Occipital lobe (tissue), 3 donors: Measurements from ENCODE around the gene PRSS48. TPM values are rescaled to one million over a fixed set of nuclear protein-coding genes. Genes with fewer than 3 reads are reported as not detected.
"Not testable (repeated sequence)": the region's sequence is repeated elsewhere in the genome, so short reads cannot be mapped to it uniquely, and the experiment has no call there.

Experiments used
- DNase-seq: peaks from one replicate; lab custom pipeline; 2025; lab: John Stamatoyannopoulos, UW
- small RNA-seq: library from RNA; depleted of rRNA; stranded (forward); fragments of <200 nt; gene quantifications from one replicate; pipeline ENCODE3, GENCODE V24; 2014
- total RNA-seq: library from RNA; depleted of rRNA; stranded (reverse); fragments of >200 nt; gene quantifications from one replicate; pipeline ENCODE4 v1.2.3, GENCODE V29; 2014

The PRSS48 gene
- total RNA-seq, 1 donor from 2014 or later = not detected

DNA sequence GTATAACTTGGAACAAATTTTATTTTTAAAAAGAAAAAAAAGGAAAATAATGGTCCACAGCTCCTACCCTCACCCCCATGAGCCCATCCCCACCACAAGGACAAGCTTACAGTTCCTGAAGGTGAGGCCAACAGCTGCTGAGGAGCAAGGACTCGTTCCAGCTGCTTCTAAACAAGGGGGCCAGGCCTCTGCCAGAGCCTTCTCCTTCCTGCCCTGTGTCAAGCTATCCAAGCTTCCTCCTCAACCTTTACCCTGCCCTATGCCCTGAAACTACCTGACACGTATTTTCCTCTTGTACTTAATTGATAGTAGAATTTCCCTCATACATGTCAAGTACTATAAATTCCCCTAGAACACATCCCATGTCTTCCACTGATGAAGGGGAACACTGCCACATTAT, 39.7 kb downstream of the PRSS48 start:
- no peak for DNase-seq

DNA sequence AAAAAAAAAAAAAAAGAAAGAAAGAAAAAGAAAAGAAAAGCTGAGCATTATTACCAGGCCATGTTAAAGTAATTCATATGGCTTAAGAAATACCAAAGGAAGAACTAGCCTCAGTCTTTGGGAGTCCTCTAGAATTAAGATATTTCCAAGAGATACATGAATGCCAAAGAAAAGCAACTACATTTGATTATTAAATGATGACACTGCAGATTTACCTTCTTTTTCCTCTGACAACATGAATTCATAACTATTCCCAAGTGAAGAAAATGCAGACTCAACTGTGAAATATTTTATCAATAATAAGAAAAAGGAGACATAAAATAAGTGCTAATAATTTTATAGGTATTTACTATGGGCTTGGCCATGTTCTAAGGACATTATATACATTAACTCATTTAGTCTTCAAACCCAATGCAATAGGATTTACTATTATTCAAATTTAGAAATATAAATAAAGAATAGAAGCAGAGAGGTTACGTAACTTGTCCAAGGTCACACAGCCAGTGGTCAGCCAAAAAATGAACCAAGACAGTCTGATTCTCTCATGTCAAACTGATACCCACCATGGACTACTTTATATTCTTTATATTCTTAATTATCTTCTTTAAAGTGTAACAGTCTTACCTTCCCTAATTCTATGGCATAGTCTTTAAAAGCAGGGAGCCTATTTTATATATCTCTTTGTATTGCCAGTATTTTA, 41.5 kb downstream of the PRSS48 start:
- DNase-seq = no peak

DNA sequence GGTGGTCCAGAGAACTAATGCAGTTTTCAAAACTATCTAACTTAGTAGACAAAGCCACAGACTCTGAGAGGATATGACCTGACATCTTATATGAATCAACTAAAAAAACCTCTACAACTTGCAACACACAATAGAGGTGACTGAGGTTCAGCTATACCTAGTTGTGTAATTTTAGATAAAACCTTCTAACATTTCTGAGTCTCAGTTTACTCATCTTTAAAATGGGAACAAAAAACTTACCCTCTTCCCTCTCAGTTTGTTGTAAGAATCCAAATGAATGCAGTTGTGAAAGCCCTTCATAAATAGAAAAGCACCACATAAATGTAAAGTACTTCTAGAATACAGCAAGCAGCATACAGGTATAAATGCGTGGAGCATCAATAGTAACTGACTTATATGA, 42.5 kb downstream of the PRSS48 start:
- DNase-seq = no peak

DNA sequence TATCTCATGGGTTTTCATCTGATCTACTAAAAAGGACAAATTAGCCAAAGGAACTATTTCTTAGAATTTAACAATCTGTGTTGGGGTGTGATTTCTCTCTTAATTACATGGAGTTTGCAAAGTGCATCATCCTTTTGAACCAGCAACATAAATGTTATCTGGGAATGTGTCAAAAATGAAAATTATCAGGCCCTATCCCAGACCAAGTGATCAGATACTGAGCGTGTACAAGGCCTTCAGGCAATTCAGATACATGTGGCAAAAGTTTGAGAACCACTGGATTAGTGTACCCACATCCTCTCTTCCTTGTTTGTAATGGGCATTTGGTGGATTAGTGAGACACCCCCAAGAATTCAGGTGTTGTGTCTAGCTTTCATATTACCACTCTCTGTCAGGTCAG, 44.6 kb downstream of the PRSS48 start:
- DNase-seq = no peak

DNA sequence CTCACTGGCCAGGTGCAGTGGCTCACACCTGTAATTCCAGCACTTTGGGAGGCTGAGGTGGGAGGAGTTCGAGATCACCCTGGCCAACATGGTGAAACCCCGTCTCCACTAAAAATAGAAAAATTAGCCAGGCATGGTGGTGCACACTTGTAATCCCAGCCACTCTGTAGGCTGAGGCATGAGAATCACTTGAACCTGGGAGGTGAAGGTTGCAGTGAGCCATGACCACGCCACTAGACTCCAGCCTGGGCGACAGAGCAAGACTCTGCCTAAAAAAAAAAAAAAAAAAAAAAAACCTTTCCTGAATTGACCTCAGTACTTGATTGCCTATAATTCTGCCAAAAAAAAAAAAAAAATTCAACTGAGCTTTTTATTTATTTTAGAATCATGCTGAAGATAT, 45.2 kb downstream of the PRSS48 start:
- not testable (repeated sequence) for DNase-seq

DNA sequence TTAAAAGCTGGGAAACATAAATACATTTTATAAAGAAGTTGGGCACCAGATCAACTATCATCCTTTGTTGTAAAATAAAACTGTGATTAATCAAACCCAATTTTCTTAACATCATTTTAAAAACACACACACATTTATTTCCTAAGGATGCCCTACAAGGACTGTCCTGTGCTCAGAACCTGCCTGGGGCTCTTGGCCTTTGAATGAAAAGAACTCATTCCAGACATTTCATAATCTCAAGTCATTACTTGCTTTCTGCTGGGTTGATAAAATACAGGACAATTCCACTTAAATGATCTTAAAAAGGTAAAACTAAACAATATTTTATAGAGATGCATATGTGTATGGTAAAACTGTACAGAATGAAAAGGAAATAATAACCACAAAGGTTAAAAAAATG, 45.6 kb downstream of the PRSS48 start:
- no peak for DNase-seq

DNA sequence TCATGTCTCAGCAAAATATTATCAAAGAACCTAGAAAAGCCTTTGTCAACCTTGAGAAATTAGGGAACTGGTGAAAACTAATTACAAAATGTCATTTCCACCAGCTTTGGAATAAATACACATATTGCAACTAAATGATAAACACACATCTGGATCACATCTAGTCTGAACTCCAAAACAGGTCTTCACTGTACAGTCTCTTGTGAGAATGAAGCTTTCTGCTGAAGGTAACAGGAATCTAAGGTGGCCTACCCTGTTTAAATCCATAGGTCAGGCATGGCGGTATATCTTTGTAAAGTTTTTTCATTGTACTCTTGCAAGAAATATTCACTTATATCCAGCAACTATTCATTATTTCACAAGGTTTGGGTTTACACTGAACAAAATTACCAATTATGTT, 46.7 kb downstream of the PRSS48 start:
- DNase-seq = no peak

DNA sequence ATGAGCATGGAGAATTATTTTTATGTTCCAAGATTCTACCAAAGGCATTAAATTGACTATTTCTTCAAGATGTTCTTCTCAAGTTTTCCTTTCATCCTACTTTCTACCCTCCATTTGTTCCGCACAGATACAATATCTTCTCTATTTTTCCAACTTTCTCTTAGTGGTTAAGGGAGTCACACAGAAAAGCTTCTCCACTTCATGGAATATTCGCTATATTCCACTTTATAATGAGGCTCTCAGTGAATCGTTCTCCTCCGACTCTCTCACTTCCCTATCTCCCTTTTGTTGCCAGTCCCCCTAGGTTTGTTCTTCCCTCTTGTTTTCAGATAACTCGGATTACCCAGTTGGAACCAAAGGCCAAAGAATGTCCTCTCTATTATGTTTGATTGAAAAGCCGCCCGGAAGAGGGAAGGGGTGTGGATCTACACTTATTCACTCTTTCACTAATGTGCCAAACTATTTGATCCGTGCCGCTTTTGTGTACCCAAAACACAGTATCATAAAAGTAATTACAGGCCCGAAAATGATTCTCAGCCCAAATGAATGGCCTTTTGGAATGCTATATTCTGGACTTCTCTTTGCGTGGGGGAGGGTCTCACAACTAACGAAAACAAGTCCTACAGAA, 47.3 kb downstream of the PRSS48 start:
- no peak for DNase-seq

DNA sequence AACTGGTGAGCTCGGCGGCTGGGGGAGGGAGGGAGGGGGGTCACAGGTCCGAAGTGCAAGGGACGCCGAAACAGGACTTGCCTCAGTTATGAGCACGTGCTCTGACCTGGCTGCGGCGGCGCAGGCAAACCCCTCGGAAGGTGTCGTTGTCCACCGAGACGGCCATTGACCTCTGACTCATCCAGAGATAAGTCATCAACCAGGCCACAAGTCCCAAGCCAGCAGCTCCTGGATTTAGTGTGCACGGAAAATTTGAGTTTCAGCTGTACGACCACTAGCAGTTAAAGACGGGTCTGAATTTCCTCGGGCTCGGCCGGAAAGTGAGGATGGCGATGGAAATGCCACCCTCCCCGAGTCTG, 47.8 kb downstream of the PRSS48 start:
- DNase-seq = peak; percentile 63

DNA sequence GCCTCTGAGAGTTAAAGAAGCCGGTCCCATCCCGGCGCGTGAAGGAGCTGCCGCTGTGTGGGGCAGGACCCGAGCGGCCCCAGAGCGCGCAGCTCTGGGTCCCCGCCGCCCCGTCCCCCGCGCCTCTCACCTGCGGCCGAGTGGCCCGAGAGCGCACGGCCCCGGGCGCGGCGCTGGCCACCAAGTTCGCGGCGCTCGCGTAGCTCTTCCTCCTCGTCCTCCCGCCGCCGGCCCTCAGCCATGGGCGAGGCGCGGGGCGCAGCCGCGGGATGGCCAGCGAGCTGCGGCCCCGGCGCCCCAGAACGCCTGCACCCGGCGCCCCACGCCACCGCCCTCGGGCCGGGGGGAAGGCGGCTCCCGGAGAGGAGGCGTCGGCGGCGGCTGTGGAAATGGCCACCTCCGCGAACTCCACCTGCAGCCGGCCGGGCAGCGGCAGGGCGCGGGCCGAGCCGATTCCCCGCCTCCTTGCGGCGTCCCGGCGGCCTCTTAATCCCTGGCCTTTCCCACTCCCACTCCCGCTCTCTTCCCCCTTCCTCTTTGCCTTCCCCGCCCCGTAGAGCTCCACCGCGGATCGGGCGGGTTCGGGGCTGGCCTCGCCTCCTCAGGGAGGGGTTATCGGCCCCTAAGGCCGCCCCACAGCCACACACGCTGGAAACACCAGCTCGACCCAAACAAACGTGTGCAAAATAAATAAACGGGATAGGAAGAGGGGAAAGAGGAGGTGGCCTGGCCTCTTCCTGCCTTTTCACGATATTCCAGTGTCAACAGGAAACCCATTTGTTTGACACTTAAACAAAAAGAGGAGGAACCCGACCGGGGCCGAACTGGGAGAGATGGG, 48.4 kb downstream of the PRSS48 start, which contains the start of gene SH3D19:
TSS of gene SH3D19 (minus strand) at position 495 of the 838 bp plus-strand sequence. CDS start at position 242, 253 bp downstream.
- DNase-seq = peak; percentile 33

DNA sequence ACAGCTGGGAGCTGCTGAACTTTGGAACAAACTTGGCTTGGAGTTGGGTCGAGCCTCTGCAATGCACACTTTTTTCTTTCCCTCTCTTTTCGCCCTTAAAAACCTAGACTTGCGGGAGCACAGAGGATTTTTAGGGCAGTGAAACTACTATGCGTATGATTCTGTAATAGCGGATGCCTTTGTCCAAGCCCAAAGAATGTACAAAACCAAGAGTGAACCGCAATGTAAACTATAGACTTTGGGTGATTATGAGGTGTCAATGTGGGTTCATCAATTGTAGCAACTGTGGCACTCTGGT, 48.9 kb downstream of the PRSS48 start:
- DNase-seq = no peak

DNA sequence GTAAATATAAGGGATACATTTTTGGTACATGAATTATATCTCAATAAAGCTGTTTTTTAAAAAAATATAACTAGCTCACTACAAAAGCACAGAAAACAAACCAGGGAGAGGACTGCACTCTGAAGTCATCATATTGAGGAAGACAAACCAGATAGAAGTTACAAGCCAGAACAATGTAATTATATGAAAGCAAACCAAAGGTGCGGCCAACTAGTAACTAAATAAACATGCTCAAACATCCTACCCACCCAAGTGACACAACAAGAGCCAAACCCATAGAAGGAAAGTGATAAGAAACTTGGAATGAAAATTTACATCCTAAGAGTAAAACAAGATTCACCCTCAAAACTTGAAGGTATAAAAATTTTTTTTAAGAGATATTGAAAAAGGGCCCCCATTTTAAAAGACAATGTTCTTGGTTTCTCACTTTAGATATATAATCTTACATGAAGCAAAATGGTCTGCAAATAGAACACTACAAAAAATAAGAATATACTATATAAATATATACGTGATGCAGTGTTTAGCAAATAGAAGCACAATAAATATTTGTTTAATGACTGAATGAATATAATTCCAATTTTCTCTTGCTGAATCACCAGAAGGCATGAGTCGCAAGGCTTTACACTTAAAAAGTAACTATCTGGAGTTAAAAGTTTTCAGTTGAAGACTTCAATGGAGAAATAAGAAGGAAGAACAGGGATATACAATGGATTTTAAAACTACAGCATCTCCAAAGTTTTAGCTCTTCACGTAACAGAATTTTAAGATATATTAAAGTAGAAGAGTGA, 52.5 kb downstream of the PRSS48 start:
- DNase-seq = no peak

DNA sequence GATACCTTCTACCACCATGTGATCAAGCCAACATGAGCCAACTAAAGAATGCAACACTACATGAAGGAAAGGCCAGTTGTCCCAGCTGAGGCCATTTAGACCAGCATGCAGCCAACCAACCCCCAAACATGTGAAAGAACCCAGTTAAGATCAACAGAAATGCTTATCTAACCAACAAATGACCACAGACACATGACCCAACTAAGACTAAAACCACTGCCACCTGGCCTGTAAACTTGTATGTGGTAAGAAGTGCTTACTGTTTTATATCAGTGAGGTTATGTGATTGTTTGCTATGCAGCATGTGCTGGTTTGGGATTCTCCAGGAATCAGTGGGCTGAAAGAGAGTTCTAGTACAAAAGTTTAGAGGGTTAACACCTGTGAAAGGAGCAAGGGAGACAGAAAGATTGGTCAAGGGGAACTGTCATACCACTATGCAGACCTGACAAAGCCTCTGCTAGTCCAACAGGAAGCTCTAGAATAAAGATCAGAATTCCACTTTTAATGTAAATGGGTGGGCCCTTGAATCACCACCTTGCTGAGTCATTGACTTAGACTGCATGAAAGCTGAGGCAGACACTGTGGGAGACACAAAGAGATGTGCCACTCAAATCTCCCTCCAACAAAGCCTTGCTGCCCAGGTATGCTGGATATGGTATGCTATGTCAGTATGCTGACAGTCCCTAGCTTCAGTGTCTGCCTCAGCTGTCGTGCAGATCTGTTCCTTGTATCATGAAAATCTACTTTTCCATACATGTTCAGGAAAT, 54.5 kb downstream of the PRSS48 start:
- no peak for DNase-seq

DNA sequence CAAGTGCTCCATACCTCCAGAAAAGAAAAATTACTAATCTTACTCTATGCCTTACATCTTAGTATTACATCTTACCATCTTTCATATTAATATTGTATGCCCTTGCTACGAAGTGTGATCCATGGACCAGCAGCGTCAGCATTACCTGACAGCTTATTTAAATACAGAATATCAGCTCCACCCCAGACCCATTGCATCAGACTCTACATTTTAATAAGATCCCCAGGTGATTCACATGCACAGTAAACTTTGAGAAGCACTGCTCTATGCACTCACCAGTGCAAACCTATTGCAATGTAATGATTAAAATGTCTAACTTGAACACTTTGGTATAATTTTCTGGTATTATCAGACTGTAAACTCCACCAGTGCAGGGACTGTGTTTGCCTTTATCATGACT, 62.5 kb downstream of the PRSS48 start:
- DNase-seq = no peak

DNA sequence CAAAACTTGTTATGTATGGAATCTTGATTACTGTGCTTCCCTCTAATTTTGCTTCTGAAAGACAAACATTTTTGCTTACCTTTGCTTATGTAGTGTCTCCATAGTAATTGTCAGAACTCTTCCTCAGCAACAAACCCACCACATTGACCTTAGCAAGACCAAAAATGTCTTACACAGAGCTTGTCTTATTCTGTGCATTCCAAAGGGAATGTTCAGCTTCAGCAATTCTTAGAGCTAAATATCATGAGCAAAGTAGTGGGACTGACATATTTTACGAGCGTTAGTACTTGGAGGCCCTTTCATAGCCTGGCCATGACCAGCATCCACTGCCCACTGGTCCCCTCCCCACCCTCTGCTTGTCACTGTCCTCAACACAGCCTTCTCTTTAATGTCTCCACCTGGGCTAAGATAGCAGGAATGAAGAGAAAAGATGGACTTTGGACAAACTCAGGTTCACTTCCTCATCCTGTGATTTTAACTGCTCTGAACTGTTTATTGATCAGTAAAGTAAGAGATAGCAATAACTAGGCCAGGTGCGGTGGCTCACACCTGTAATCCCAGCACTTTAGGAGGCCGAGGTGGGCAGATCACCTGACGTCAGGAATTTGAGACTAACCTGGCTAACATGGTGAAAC, 63.9 kb downstream of the PRSS48 start:
- DNase-seq = no peak

Small RNA genes within 50 kb of the gene (small RNA-seq; reads per million reads assigned to genes)
- gene AC104819.2 (not detected), gene RNU6-1282P (not detected)

Other genes with a start within 250 kb of the PRSS48 start
- gene RPS3A, start 177.5 kb upstream of the PRSS48 start, total RNA-seq = 2,521 TPM
- gene SH3D19, start 48.4 kb downstream of the PRSS48 start, total RNA-seq = 5.5 TPM
- 3.3 TPM for gene FHIP1A, start 132.0 kb downstream of the PRSS48 start, total RNA-seq